Measurements from ENCODE around the gene TMEM208. TPM values are rescaled to one million over a fixed set of nuclear protein-coding genes. Genes with fewer than 3 reads are reported as not detected.
A peak's percentile ranks its signal among the peaks of the same experiment; 100 is the strongest.

The TMEM208 gene
- total and polyA plus RNA-seq, 2 of the 13 experiments (the other 11 are each of a cell fraction or from before 2014, with no cell fraction given): 58.8 to 72.9 TPM

- WGBS (ENCODE audit: low lambda C conversion rate): 84% methylated on average over 5 of the region's 5 CpGs
- FAIRE-seq: no peak
- intact Hi-C loops (cut with micrococcal nuclease; ENCODE audit: unreplicated experiment): no loop called here
- no peak for TF ChIP-seq CHD2 (IDR thresholded peaks at IDR 0.05; ENCODE audit: low read depth, low read length)
- TF ChIP-seq, protein P1, sequence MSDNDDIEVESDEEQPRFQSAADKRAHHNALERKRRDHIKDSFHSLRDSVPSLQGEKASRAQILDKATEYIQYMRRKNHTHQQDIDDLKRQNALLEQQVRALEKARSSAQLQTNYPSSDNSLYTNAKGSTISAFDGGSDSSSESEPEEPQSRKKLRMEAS (IDR thresholded peaks at IDR 0.05): 0 out of 2 replicates have a peak, but pooled peaks have one; percentile 6
- no peak for TF ChIP-seq HDAC2 (CRISPR knock-in tag; IDR thresholded peaks at IDR 0.05)
- TF ChIP-seq NBN (conservative IDR thresholded peaks at IDR 0.05): no peak
- 0 out of 2 replicates have a peak, but pooled peaks have one; percentile 23 for TF ChIP-seq POLR2AphosphoS2 (IDR thresholded peaks at IDR 0.05; ENCODE audit: low read depth, low read length)
- TF ChIP-seq, protein P2, sequence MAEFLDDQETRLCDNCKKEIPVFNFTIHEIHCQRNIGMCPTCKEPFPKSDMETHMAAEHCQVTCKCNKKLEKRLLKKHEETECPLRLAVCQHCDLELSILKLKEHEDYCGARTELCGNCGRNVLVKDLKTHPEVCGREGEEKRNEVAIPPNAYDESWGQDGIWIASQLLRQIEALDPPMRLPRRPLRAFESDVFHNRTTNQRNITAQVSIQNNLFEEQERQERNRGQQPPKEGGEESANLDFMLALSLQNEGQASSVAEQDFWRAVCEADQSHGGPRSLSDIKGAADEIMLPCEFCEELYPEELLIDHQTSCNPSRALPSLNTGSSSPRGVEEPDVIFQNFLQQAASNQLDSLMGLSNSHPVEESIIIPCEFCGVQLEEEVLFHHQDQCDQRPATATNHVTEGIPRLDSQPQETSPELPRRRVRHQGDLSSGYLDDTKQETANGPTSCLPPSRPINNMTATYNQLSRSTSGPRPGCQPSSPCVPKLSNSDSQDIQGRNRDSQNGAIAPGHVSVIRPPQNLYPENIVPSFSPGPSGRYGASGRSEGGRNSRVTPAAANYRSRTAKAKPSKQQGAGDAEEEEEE (CRISPR knock-in tag; IDR thresholded peaks at IDR 0.05; ENCODE audit: borderline replicate concordance): no peak
- no peak for TF ChIP-seq EHMT2 (IDR thresholded peaks at IDR 0.05; ENCODE audit: borderline replicate concordance, low read depth, low read length)
- no peak for TF ChIP-seq HNRNPL (IDR thresholded peaks at IDR 0.05; ENCODE audit: low read depth, low read length)
- TF ChIP-seq RFXANK (CRISPR knock-in tag; IDR thresholded peaks at IDR 0.05): no peak
- TF ChIP-seq BCL6 (CRISPR knock-in tag; IDR thresholded peaks at IDR 0.05): no peak
- TF ChIP-seq KDM2A (CRISPR knock-in tag; IDR thresholded peaks at IDR 0.05; ENCODE audit: borderline replicate concordance, low read depth): 0 out of 2 replicates have a peak, but pooled peaks have one; percentile 37
- TF ChIP-seq GFI1 (CRISPR knock-in tag; IDR thresholded peaks at IDR 0.05; ENCODE audit: borderline replicate concordance): no peak
- TF ChIP-seq TEAD2 (CRISPR knock-in tag; IDR thresholded peaks at IDR 0.05): no peak
- TF ChIP-seq, protein P3, sequence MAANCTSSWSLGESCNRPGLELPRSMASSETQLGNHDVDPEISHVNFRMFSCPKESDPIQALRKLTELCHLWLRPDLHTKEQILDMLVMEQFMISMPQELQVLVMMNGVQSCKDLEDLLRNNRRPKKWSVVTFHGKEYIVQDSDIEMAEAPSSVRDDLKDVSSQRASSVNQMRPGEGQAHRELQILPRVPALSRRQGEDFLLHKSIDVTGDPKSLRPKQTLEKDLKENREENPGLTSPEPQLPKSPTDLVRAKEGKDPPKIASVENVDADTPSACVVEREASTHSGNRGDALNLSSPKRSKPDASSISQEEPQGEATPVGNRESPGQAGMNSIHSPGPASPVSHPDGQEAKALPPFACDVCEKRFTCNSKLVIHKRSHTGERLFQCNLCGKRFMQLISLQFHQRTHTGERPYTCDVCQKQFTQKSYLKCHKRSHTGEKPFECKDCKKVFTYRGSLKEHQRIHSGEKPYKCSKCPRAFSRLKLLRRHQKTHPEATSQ (CRISPR knock-in tag; IDR thresholded peaks at IDR 0.05; ENCODE audit: borderline replicate concordance): no peak
- TF ChIP-seq ZNF207 (IDR thresholded peaks at IDR 0.05; ENCODE audit: borderline replicate concordance): no peak
- TF ChIP-seq NFKBIZ (CRISPR knock-in tag; IDR thresholded peaks at IDR 0.05): no peak
- TF ChIP-seq ZNF550 (CRISPR knock-in tag; IDR thresholded peaks at IDR 0.05; ENCODE audit: borderline replicate concordance): no peak
- TF ChIP-seq BRD4 (CRISPR knock-in tag; IDR thresholded peaks at IDR 0.05): no peak
- TF ChIP-seq STAG1 (CRISPR knock-in tag; IDR thresholded peaks at IDR 0.05): no peak
- TF ChIP-seq FOXA1 (IDR thresholded peaks at IDR 0.05): no peak
- TF ChIP-seq FOXA1 (CRISPR knock-in tag; IDR thresholded peaks at IDR 0.05): peak; percentile 14; the same call in 1 of the 2 replicates
- no peak for TF ChIP-seq ZNF10 (CRISPR knock-in tag; IDR thresholded peaks at IDR 0.05; ENCODE audit: borderline replicate concordance, low read depth)
- TF ChIP-seq, protein P4, sequence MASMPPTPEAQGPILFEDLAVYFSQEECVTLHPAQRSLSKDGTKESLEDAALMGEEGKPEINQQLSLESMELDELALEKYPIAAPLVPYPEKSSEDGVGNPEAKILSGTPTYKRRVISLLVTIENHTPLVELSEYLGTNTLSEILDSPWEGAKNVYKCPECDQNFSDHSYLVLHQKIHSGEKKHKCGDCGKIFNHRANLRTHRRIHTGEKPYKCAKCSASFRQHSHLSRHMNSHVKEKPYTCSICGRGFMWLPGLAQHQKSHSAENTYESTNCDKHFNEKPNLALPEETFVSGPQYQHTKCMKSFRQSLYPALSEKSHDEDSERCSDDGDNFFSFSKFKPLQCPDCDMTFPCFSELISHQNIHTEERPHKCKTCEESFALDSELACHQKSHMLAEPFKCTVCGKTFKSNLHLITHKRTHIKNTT (CRISPR knock-in tag; IDR thresholded peaks at IDR 0.05): no peak
These were observed 17.7 kb downstream of the TMEM208 start for GRCh38 chr16:67244387-67245185.

More at GRCh38 chr16:67244387-67245185, 17.7 kb downstream of the TMEM208 start:
- peak overlapping the region; percentile 73 for H3K27ac ChIP-seq (ENCODE audit: extremely low read length, insufficient read depth, low read length)
- H4K20me1 ChIP-seq (ENCODE audit: insufficient read depth, low read length): no peaks in the 10 kb centered on the region
- peaks cover 0 to 11% of the 10 kb centered on the region in 2 experiments; a peak in 3 of 5 replicates for H3K27me3 ChIP-seq (ENCODE audit: control insufficient read depth in 1 of 2, insufficient read depth in 2 of 2, low read length in 2 of 2)
- no peak overlapping the region for H3K4me2 ChIP-seq (ENCODE audit: low read depth, low read length)
- ChIA-PET POLR2A (interaction anchor here (4.5 to 6.1 kb wide), 2 partner anchors 12 to 18 kb away, joined by 24 to 71 read pairs; partner anchors contain the start of gene TMEM208), CTCF (ENCODE audit: low intra/inter-chr PET ratio, low total read pairs) (no interaction called here)
- in situ Hi-C loops (cut with HindIII; ENCODE audit: extremely low pct_ligation_motif_present, low pct_unique_long_range_greater_than_20kb): no loop called here
- BruUV-seq (replicated peaks): no TSS peak
- ATAC-seq (no peak), DNase-seq (ENCODE audit: low spot score) (no peak)
- no peak overlapping the region for H3K9ac ChIP-seq (ENCODE audit: insufficient read depth, low read depth, low read length)
- H3K4me1 ChIP-seq (ENCODE audit: insufficient read depth, low read length): peaks cover 62% of the 10 kb centered on the region
- H3K36me3 ChIP-seq (replicated peaks in 1 of 2; ENCODE audit: control insufficient read depth in 1 of 2, insufficient read depth in 2 of 2, low read length in 2 of 2): peaks cover 2 to 5% of the 10 kb centered on the region in 2 experiments; a peak in 3 of 5 replicates
- no peaks in the 10 kb centered on the region for H3K9me3 ChIP-seq (ENCODE audit: low read length)
- no peaks in the 10 kb centered on the region for H3K79me2 ChIP-seq (ENCODE audit: insufficient read depth, low read length)
- H2AFZ ChIP-seq (ENCODE audit: low read length): no peak overlapping the region
- H3K4me3 ChIP-seq (replicated peaks in 1 of 3; ENCODE audit: insufficient read depth in 1 of 3, low read depth in 2 of 3, low read length in 3 of 3): no peak overlapping the region

Data from HepG2 (cell line).